Ishikawa (cell line): ENCODE data around the gene PPP6R3.

Experiments used
- CREB1 ChIP-seq: IDR thresholded peaks from 2 replicates; pipeline ENCODE4 v1.6.1; 2012; ENCODE audit warnings: low read depth
- EGR1 ChIP-seq: IDR thresholded peaks from 2 replicates; pipeline ENCODE4 v1.6.1; 2012
- FOXM1 ChIP-seq: IDR thresholded peaks from 2 replicates; pipeline ENCODE4 v1.6.1; 2012; ENCODE audit warnings: low read depth, borderline replicate concordance
- NFIC ChIP-seq: IDR thresholded peaks from 2 replicates; pipeline ENCODE4 v1.6.1; 2012
- RAD21 ChIP-seq: IDR thresholded peaks from 2 replicates; pipeline ENCODE4 v1.6.1; 2012; ENCODE audit warnings: low read depth
- REST ChIP-seq: IDR thresholded peaks from 2 replicates; pipeline ENCODE4 v1.6.1; 2012; ENCODE audit warnings: low read depth, mild to moderate bottlenecking
- TAF1 ChIP-seq: IDR thresholded peaks from 2 replicates; pipeline ENCODE4 v1.6.1; 2012; ENCODE audit warnings: low read depth, mild to moderate bottlenecking
- TEAD4 ChIP-seq: IDR thresholded peaks from 2 replicates; pipeline ENCODE4 v1.6.1; 2012
- USF1 ChIP-seq: IDR thresholded peaks from 2 replicates; pipeline ENCODE4 v1.6.1; 2012
- YY1 ChIP-seq: IDR thresholded peaks from 2 replicates; pipeline ENCODE4 v1.6.1; 2012; ENCODE audit warnings: low read depth
- TF ChIP-seq, protein P1 (sequence below): IDR thresholded peaks from 2 replicates; pipeline ENCODE4 v1.6.1; 2012

DNA sequence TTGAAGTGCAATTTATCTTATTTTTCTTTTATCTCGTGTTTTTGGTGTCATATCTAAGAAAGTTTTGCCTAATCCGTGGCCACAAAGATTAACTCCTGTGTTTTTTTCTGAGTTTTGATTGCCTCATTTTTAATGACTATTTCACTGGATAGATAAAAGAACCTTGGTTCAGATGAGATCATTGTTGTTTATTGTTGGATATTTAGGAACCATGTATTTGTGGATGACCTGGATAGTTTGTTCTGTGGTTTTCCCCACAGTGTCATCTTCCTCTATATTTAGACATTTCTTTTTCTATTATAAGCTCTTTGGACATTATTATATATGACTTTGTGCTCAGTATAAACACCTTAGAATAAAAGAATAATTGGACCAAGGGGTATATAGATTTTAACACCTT, 37.2 kb downstream of the PPP6R3 start:
- no peak for TF ChIP-seq CREB1
- TF ChIP-seq TAF1: no peak
- no peak for TF ChIP-seq REST
- no peak for TF ChIP-seq USF1
- TF ChIP-seq YY1: no peak
- TF ChIP-seq, protein P1, sequence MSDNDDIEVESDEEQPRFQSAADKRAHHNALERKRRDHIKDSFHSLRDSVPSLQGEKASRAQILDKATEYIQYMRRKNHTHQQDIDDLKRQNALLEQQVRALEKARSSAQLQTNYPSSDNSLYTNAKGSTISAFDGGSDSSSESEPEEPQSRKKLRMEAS: no peak
- TF ChIP-seq RAD21: no peak
- no peak for TF ChIP-seq EGR1
- TF ChIP-seq FOXM1: no peak
- no peak for TF ChIP-seq NFIC
- TF ChIP-seq TEAD4: no peak
